Testis (tissue), 2 donors: ENCODE results near the gene GLYR1.

Experiments used
- CTCF ChIP-seq, 3 experiments: fragments of 450-650 bp in 2 of 3; fragments of 200-600 bp in 1 of 3; sonication (generic) in 1 of 3; IDR thresholded peaks; one replicate each; pipeline ENCODE4 v1.5.1; 2016 to 2019; ENCODE audit warnings: antibody characterized with exemption in 3 of 3, mild to moderate bottlenecking in 2 of 3, moderate library complexity in 1 of 3
- POLR2A ChIP-seq: fragments of 450-650 bp; IDR thresholded peaks from one replicate; pipeline ENCODE4 v1.6.1; 2017; ENCODE audit warnings: antibody characterized with exemption, mild to moderate bottlenecking, moderate library complexity

- no peak for TF ChIP-seq POLR2A
- TF ChIP-seq CTCF (IDR thresholded peaks at IDR 0.05) = no peak
Observed at GRCh38 chr16:4811242-4811641, 35.8 kb downstream of the GLYR1 start.
